Nephron (organoid): Measurements from ENCODE around the gene RAB39B.
A peak's percentile ranks its signal among the peaks of the same experiment; 100 is the strongest.

Experiments
- H3K27ac Mint-ChIP-seq, 3 experiments: 2 replicates each; pipeline ENCODE4 v1.8.0; 2020; ENCODE audit warnings: mixed read lengths in 3 of 3, mild to moderate bottlenecking in 2 of 3, moderate library complexity in 1 of 3
- H3K27me3 Mint-ChIP-seq: 2 replicates; pipeline ENCODE4 v1.8.0; 2021; ENCODE audit warnings: low read depth, mild to moderate bottlenecking, moderate library complexity, mixed read lengths
- H3K36me3 Mint-ChIP-seq: 2 replicates; pipeline ENCODE4 v1.8.0; 2020; ENCODE audit warnings: low read depth, mixed read lengths
- H3K4me1 Mint-ChIP-seq: 2 replicates; pipeline ENCODE4 v1.8.0; 2020; ENCODE audit warnings: mixed read lengths
- H3K4me3 Mint-ChIP-seq, 3 experiments: 2 replicates each; pipeline ENCODE4 v1.8.0; 2020; ENCODE audit warnings: mild to moderate bottlenecking in 3 of 3, mixed read lengths in 3 of 3, moderate library complexity in 2 of 3
- H3K9me3 Mint-ChIP-seq: 2 replicates; pipeline ENCODE4 v1.8.0; 2020; ENCODE audit warnings: mixed read lengths
- CTCF ChIP-seq, 3 experiments: fragments of 200-600 bp; sonication (generic); IDR thresholded peaks; one replicate each; pipeline ENCODE4 v1.5.0; 2021; ENCODE audit warnings: antibody characterized with exemption in 3 of 3; ENCODE audit not compliant: unreplicated experiment in 3 of 3

Gene RAB39B

GRCh38 chrX:155266439-155266838 is 2.1 kb upstream of the RAB39B start:
- TF ChIP-seq CTCF (IDR thresholded peaks at IDR 0.05; ENCODE audit: unreplicated experiment in 3 of 3): no peak
- Mint-ChIP-seq H3K4me3 (no peak overlapping the region), H3K4me1 (no peaks in the 10 kb centered on the region), H3K27ac (no peak overlapping the region), H3K36me3 (no peaks in the 10 kb centered on the region), H3K9me3 (peaks cover 15% of the 10 kb centered on the region), H3K27me3 (no peaks in the 10 kb centered on the region)

GRCh38 chrX:155262970-155263754 is 1.1 kb downstream of the RAB39B start:
- TF ChIP-seq CTCF (IDR thresholded peaks at IDR 0.05; ENCODE audit: unreplicated experiment in 3 of 3): no peak
- H3K27me3 Mint-ChIP-seq: no peaks in the 10 kb centered on the region
- peak overlapping the region; percentile 69 to 83 (median 79) for H3K4me3 Mint-ChIP-seq
- H3K4me1 Mint-ChIP-seq: no peaks in the 10 kb centered on the region
- H3K9me3 Mint-ChIP-seq: peaks cover 5% of the 10 kb centered on the region
- H3K27ac Mint-ChIP-seq: no peak overlapping the region
- no peaks in the 10 kb centered on the region for H3K36me3 Mint-ChIP-seq

GRCh38 chrX:155259752-155260151 is 4.5 kb downstream of the RAB39B start:
- Mint-ChIP-seq H3K36me3 (no peaks in the 10 kb centered on the region), H3K9me3 (peaks cover 3% of the 10 kb centered on the region), H3K27ac (no peak overlapping the region), H3K4me3 (no peak overlapping the region), H3K27me3 (no peaks in the 10 kb centered on the region), H3K4me1 (no peaks in the 10 kb centered on the region)
- no peak for TF ChIP-seq CTCF (IDR thresholded peaks at IDR 0.05; ENCODE audit: unreplicated experiment in 3 of 3)

- Mint-ChIP-seq H3K27me3 (no peaks in the 10 kb centered on the region), H3K27ac (no peak overlapping the region), H3K36me3 (no peaks in the 10 kb centered on the region), H3K9me3 (peaks cover 7% of the 10 kb centered on the region), H3K4me1 (no peaks in the 10 kb centered on the region), H3K4me3 (no peak overlapping the region)
- no peak for TF ChIP-seq CTCF (IDR thresholded peaks at IDR 0.05; ENCODE audit: unreplicated experiment in 3 of 3)
Measured at GRCh38 chrX:155251391-155251790, 12.9 kb downstream of the RAB39B start.

- no peak for TF ChIP-seq CTCF (IDR thresholded peaks at IDR 0.05; ENCODE audit: unreplicated experiment in 3 of 3)
- Mint-ChIP-seq H3K36me3 (no peaks in the 10 kb centered on the region), H3K27me3 (no peaks in the 10 kb centered on the region), H3K4me3 (no peak overlapping the region), H3K9me3 (peaks cover 12% of the 10 kb centered on the region), H3K4me1 (no peaks in the 10 kb centered on the region), H3K27ac (no peak overlapping the region)
Measured at GRCh38 chrX:155247497-155247896, 16.8 kb downstream of the RAB39B start.

GRCh38 chrX:155246748-155247147 is 17.5 kb downstream of the RAB39B start:
- no peak for TF ChIP-seq CTCF (IDR thresholded peaks at IDR 0.05; ENCODE audit: unreplicated experiment in 3 of 3)
- Mint-ChIP-seq H3K36me3 (no peaks in the 10 kb centered on the region), H3K27me3 (no peaks in the 10 kb centered on the region), H3K9me3 (peaks cover 12% of the 10 kb centered on the region), H3K27ac (no peak overlapping the region), H3K4me1 (no peaks in the 10 kb centered on the region), H3K4me3 (no peak overlapping the region)
